Measurements from ENCODE around the gene ADORA3. TPM values are rescaled to one million over a fixed set of nuclear protein-coding genes. Genes with fewer than 3 reads are reported as not detected.

ADORA3 gene
- total RNA-seq, 1 experiment from 2014 or later = not detected

DNA sequence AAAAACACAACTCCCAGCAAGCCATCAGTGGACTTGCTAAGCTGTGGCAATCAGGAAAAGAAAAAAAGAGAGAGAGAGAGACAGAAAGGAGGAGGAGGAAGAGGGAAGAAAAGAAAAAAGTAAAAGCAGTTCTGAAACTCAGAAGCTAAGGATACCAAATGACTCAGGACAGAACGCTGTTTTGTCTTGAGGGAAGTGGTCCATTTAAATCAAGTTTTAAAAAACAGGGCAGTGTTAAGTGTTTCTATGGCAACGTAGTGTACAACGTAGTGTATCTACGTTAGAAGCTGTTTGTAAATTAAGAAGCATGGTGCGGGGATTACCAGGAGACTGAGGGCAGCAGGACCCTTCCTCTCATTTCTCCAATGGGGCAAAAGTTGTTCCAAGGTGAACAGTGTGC, 5.8 kb downstream of the ADORA3 start:
- intact Hi-C loops (cut with micrococcal nuclease; ENCODE audit: unreplicated experiment) (no loop called here), in situ Hi-C loops (cut with HindIII; ENCODE audit: low pct_unique_long_range_greater_than_20kb, low sequenced_read_pairs) (no loop called here)
- ChIA-PET POLR2A (no interaction called here), CTCF (no interaction called here)
- H3K4me3 ChIP-seq (ENCODE audit: low read depth in 2 of 2, low read length in 2 of 2) = no peak overlapping the region
- no peaks in the 10 kb centered on the region for H3K4me1 ChIP-seq (ENCODE audit: control insufficient read depth, insufficient read depth, low read length)
- TF ChIP-seq POLR2AphosphoS5 (IDR thresholded peaks at IDR 0.05; ENCODE audit: low read depth, low read length) = no peak
- no peak for TF ChIP-seq CTCF (IDR thresholded peaks at IDR 0.05)
- TF ChIP-seq TCF7L2 (IDR thresholded peaks at IDR 0.05; ENCODE audit: low read depth, low read length) = no peak
- TF ChIP-seq REST (IDR thresholded peaks at IDR 0.05; ENCODE audit: insufficient read depth in 1 of 2, low read depth in 2 of 2, low read length in 1 of 2) = no peak
- no peak for TF ChIP-seq SIN3A (IDR thresholded peaks at IDR 0.05; ENCODE audit: borderline replicate concordance, insufficient read depth, low read depth, low read length)
- no peak for ATAC-seq
- no peak for DNase-seq (ENCODE audit: low read depth, low spot score)
- no peaks in the 10 kb centered on the region for H3K36me3 ChIP-seq (ENCODE audit: control insufficient read depth, insufficient read depth, low read length)
- no TSS peak for BruUV-seq (replicated peaks)
- no peaks in the 10 kb centered on the region; the same call in 1 of the 2 replicates for H3K27me3 ChIP-seq (ENCODE audit: control insufficient read depth, insufficient read depth, low read length)
- H3K9me3 ChIP-seq (ENCODE audit: control insufficient read depth, insufficient read depth, low read depth, low read length) = no peaks in the 10 kb centered on the region
- H3K27ac ChIP-seq (ENCODE audit: low read length) = no peak overlapping the region

DNA sequence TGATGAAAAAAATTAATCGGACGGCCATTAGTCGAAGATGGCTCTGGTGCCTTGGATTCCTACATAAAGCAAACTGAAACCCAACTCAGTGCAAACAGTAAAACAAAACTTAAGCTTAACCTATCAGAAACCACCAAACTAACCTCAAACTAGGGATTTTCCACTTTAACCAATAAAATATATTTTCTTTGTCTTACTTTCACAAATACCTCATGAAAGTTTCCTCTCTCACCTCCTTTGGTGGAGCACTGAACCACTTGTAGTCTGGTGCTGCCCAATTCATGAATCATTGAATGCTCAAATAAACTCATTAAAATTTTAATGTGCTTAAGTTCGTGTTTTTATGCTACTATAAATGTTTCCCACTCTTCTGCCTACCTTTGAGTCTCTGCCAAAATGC, 7.0 kb downstream of the ADORA3 start:
- ATAC-seq = no peak
- no peaks in the 10 kb centered on the region; the same call in 1 of the 2 replicates for H3K27me3 ChIP-seq (ENCODE audit: control insufficient read depth, insufficient read depth, low read length)
- no peaks in the 10 kb centered on the region for H3K9me3 ChIP-seq (ENCODE audit: control insufficient read depth, insufficient read depth, low read depth, low read length)
- no TSS peak for BruUV-seq (replicated peaks)
- no peak for TF ChIP-seq REST (IDR thresholded peaks at IDR 0.05; ENCODE audit: insufficient read depth in 1 of 2, low read depth in 2 of 2, low read length in 1 of 2)
- no peak for TF ChIP-seq POLR2AphosphoS5 (IDR thresholded peaks at IDR 0.05; ENCODE audit: low read depth, low read length)
- TF ChIP-seq TCF7L2 (IDR thresholded peaks at IDR 0.05; ENCODE audit: low read depth, low read length) = no peak
- TF ChIP-seq CTCF (IDR thresholded peaks at IDR 0.05) = no peak
- no peak for TF ChIP-seq SIN3A (IDR thresholded peaks at IDR 0.05; ENCODE audit: borderline replicate concordance, insufficient read depth, low read depth, low read length)
- DNase-seq (ENCODE audit: low read depth, low spot score) = no peak
- H3K27ac ChIP-seq (ENCODE audit: low read length) = no peak overlapping the region
- no peaks in the 10 kb centered on the region for H3K36me3 ChIP-seq (ENCODE audit: control insufficient read depth, insufficient read depth, low read length)
- no peaks in the 10 kb centered on the region for H3K4me1 ChIP-seq (ENCODE audit: control insufficient read depth, insufficient read depth, low read length)
- H3K4me3 ChIP-seq (ENCODE audit: low read depth in 2 of 2, low read length in 2 of 2) = no peak overlapping the region
- ChIA-PET POLR2A (no interaction called here), CTCF (no interaction called here)
- intact Hi-C loops (cut with micrococcal nuclease; ENCODE audit: unreplicated experiment) (no loop called here), in situ Hi-C loops (cut with HindIII; ENCODE audit: low pct_unique_long_range_greater_than_20kb, low sequenced_read_pairs) (no loop called here)

Data from Panc1 (cell line).